Urothelium cell line (cell line): Measurements from ENCODE around the gene AAGAB.
"Not testable (repeated sequence)": the region's sequence is repeated elsewhere in the genome, so short reads cannot be mapped to it uniquely, and the experiment has no call there.

Source experiments
- DNase-seq: peaks from one replicate; pipeline ENCODE4 v3.0.0; 2011; ENCODE audit warnings: low spot score, mixed read lengths
- FAIRE-seq: peaks from 2 replicates; lab custom pipeline; 2011; peaks lifted over from hg19 to GRCh38; lab: Jason Lieb, UNC

Gene AAGAB

GRCh38 chr15:67154249-67154648, 100.2 kb downstream of the AAGAB start:
- DNase-seq (no peak), FAIRE-seq (no peak)

GRCh38 chr15:67153044-67153443, 101.4 kb downstream of the AAGAB start:
- not testable (repeated sequence) for FAIRE-seq, DNase-seq

GRCh38 chr15:67152429-67152828, 102.0 kb downstream of the AAGAB start:
- no peak for DNase-seq
- no peak for FAIRE-seq
